Panc1 (cell line): ENCODE data around the gene FILIP1L. TPM values are rescaled to one million over a fixed set of nuclear protein-coding genes. Genes with fewer than 3 reads are reported as not detected.

Experiments used
- ATAC-seq: fragments of 200-7000 bp; cut with Tn5 transposase; 2 replicates; pipeline ENCODE4 v1.9.1; 2020; ENCODE audit warnings: mild to moderate bottlenecking, moderate library complexity
- BruUV-seq: library from RNA; stranded (reverse); fragments of 400-500 nt; replicated peaks from 2 replicates; lab custom pipeline; 2021; lab: Mats Ljungman, UMichigan
- CTCF ChIA-PET: fragments of 300-600 bp; sonication (Branson Sonifier 250); formaldehyde crosslinking; loops from one replicate; lab custom pipeline; 2022; ENCODE audit warnings: antibody characterized with exemption; lab: Charles Lee
- POLR2A ChIA-PET: fragments of 300-600 bp; sonication (Branson Sonifier 250); formaldehyde crosslinking; loops from one replicate; lab custom pipeline; 2022; ENCODE audit warnings: antibody characterized with exemption; lab: Charles Lee
- DNase-seq: peaks from one replicate; pipeline ENCODE4 v3.0.0-alpha.2; 2010; ENCODE audit warnings: low read depth, low spot score
- H3K27ac ChIP-seq: 2 replicates; pipeline ENCODE4 v1.5.1; 2011; ENCODE audit warnings: mild to moderate bottlenecking, low read length, inconsistent platforms
- H3K27me3 ChIP-seq: fragments of 200-500 bp; sonication (Bioruptor generic); 2 replicates; pipeline ENCODE4 v1.6.0; 2014; ENCODE audit warnings: low read length, inconsistent platforms; ENCODE audit not compliant: control insufficient read depth, insufficient read depth
- H3K36me3 ChIP-seq: fragments of 200-500 bp; sonication (Bioruptor generic); 2 replicates; pipeline ENCODE4 v1.5.1; 2014; ENCODE audit warnings: inconsistent platforms, mild to moderate bottlenecking, low read length, moderate library complexity; ENCODE audit not compliant: control insufficient read depth, insufficient read depth
- H3K4me1 ChIP-seq: 2 replicates; pipeline ENCODE4 v1.5.1; 2011; ENCODE audit warnings: inconsistent platforms, mild to moderate bottlenecking, low read length, moderate library complexity; ENCODE audit not compliant: control insufficient read depth, insufficient read depth
- H3K4me3 ChIP-seq, 2 experiments: 2 replicates each; pipeline ENCODE4 v1.5.1; 2011 to 2012; ENCODE audit warnings: low read depth in 2 of 2, low read length in 2 of 2, mild to moderate bottlenecking in 2 of 2, inconsistent platforms in 1 of 2, moderate library complexity in 1 of 2
- H3K9me3 ChIP-seq: fragments of 200-500 bp; sonication (Bioruptor generic); 2 replicates; pipeline ENCODE4 v1.5.1; 2014; ENCODE audit warnings: low read depth, mild to moderate bottlenecking, inconsistent platforms, low read length, moderate library complexity; ENCODE audit not compliant: control insufficient read depth, insufficient read depth
- CTCF ChIP-seq: fragments of 450-650 bp; IDR thresholded peaks from 2 replicates; pipeline ENCODE4 v1.5.1; 2017; ENCODE audit warnings: mild to moderate bottlenecking
- POLR2AphosphoS5 ChIP-seq: IDR thresholded peaks from 2 replicates; pipeline ENCODE4 v1.6.1; 2012; ENCODE audit warnings: mild to moderate bottlenecking, low read depth, low read length, moderate library complexity
- REST ChIP-seq, 2 experiments: IDR thresholded peaks; 2 replicates each; pipeline ENCODE4 v1.6.1; 2011 to 2012; ENCODE audit warnings: low read depth in 2 of 2, control low read depth in 1 of 2, low read length in 1 of 2, mild to moderate bottlenecking in 1 of 2, moderate library complexity in 1 of 2; ENCODE audit not compliant: insufficient read depth in 1 of 2
- SIN3A ChIP-seq: IDR thresholded peaks from 2 replicates; pipeline ENCODE4 v1.6.1; 2012; ENCODE audit warnings: low read depth, mild to moderate bottlenecking, low read length, moderate library complexity, borderline replicate concordance; ENCODE audit not compliant: insufficient read depth
- TCF7L2 ChIP-seq: IDR thresholded peaks from 2 replicates; pipeline ENCODE4 v1.6.1; 2011; ENCODE audit warnings: mild to moderate bottlenecking, low read depth, low read length, inconsistent platforms
- in situ Hi-C: cut with HindIII; loops from 2 replicates; pipeline ENCODE4 v1.10.0; 2016; ENCODE audit warnings: low sequenced_read_pairs, low pct_unique_long_range_greater_than_20kb
- intact Hi-C: fragments of 100-400 bp; cut with micrococcal nuclease; formaldehyde crosslinking; loops from one replicate; pipeline ENCODE4 v1.10.0; 2022; ENCODE audit not compliant: unreplicated experiment
- total RNA-seq: library from RNA; stranded (reverse); gene quantifications from one replicate; pipeline ENCODE4 v1.2.1, GENCODE V29; 2021; ENCODE audit not compliant: unreplicated experiment

Gene FILIP1L
- total RNA-seq, 1 experiment from 2014 or later: 3.2 TPM

DNA sequence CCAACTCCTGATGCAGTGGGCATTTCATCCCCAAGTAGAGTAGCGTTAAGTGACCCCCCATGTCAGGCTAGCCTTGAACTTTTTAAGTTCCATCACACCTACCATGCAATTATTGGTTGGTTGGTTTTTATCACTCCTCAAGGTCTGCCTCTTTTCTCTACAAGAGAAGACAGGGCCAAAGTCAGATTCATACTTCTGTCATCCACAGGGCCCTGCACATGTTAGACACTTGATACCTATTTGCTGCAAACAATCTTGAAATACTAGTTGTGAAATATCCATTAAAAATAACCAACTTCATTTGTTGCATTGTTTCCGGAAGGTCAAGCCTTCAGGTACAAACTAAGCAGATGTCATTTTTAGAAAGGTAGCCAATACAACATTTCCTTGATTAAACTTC, 295.5 kb downstream of the FILIP1L start:
- TF ChIP-seq REST (IDR thresholded peaks at IDR 0.05; ENCODE audit: insufficient read depth in 1 of 2, low read depth in 2 of 2, low read length in 1 of 2) (no peak), POLR2AphosphoS5 (no peak), TCF7L2 (no peak), CTCF (no peak), SIN3A (no peak)
- no TSS peak for BruUV-seq
- H3K4me1 ChIP-seq: peaks cover 10% of the 10 kb centered on the region; the same call in 1 of the 2 replicates
- no peaks in the 10 kb centered on the region; the same call in 1 of the 2 replicates for H3K27me3 ChIP-seq
- no peaks in the 10 kb centered on the region for H3K36me3 ChIP-seq
- intact Hi-C loops (no loop called here), in situ Hi-C loops (no loop called here)
- POLR2A ChIA-PET: no interaction called here
- no peaks in the 10 kb centered on the region for H3K9me3 ChIP-seq
- DNase-seq (no peak), ATAC-seq (no peak)
- H3K4me3 ChIP-seq: peak overlapping the region; percentile 80 to 89; a peak in 3 of 4 replicates
- CTCF ChIA-PET: no interaction called here
- H3K27ac ChIP-seq: no peak overlapping the region

GRCh38 chr3:99817437-99818240, 296.7 kb downstream of the FILIP1L start, which contains the start of gene CMSS1:
Gene CMSS1 (plus strand): TSS chr3:99817862.
- Histone ChIP-seq H3K27ac (peak within 1 kb of the TSS; percentile 94), H3K4me3 (peak within 1 kb of the TSS; percentile 80 to 89), H3K36me3 (no peaks in the 10 kb centered on the region), H3K4me1 (peaks cover 8% of the 10 kb centered on the region; the same call in 1 of the 2 replicates), H3K9me3 (no peaks in the 10 kb centered on the region), H3K27me3 (no peaks in the 10 kb centered on the region; the same call in 1 of the 2 replicates)
- intact Hi-C loops (no loop called here), in situ Hi-C loops (no loop called here)
- POLR2A ChIA-PET: interaction anchor here (0.9 to 1.0 kb wide), 2 partner anchors 9 to 443 kb away, joined by 3 read pairs; partner anchors contain the start of gene TBC1D23
- ATAC-seq: peak; percentile 99
- TSS peak; percentile 78 for BruUV-seq
- CTCF ChIA-PET: interaction anchor here (0.6 kb wide), 1 partner anchor 14 kb away, joined by 3 read pairs; no protein-coding TSS in a partner anchor
- peak; percentile 86 for DNase-seq
- TF ChIP-seq REST (IDR thresholded peaks at IDR 0.05; ENCODE audit: insufficient read depth in 1 of 2, low read depth in 2 of 2, low read length in 1 of 2) (no peak), TCF7L2 (peak; percentile 97), SIN3A (peak; percentile 85), POLR2AphosphoS5 (peak; percentile 72), CTCF (no peak)
